HG03108 (cell line): ENCODE results near the gene COA6.

Experiments used
- ATAC-seq: cut with Tn5 transposase; IDR thresholded peaks from one replicate; pipeline ENCODE4 v1.9.1; 2021; ENCODE audit warnings: moderate library complexity; ENCODE audit not compliant: unreplicated experiment

COA6 gene

GRCh38 chr1:234408757-234409156, 35.5 kb downstream of the COA6 start:
- ATAC-seq = no peak

DNA sequence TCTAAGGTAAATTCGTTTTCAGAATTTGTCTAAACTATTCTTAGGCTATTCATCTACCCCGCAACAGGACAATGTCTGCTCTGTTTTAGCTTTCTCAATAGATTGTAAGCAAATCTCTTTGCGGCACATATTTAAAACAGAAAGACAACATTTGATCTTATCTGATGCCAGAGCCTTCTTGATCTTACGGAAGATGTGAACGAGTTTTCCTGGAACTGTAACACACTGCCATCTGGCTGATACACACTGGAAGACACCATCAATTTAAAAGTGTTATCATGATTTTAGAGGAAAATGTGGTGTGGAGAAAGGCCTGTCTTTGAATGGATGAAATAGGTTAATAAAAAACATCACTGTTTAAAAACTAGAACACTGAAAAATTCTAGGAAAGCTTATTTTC, 36.1 kb downstream of the COA6 start:
- ATAC-seq = no peak

DNA sequence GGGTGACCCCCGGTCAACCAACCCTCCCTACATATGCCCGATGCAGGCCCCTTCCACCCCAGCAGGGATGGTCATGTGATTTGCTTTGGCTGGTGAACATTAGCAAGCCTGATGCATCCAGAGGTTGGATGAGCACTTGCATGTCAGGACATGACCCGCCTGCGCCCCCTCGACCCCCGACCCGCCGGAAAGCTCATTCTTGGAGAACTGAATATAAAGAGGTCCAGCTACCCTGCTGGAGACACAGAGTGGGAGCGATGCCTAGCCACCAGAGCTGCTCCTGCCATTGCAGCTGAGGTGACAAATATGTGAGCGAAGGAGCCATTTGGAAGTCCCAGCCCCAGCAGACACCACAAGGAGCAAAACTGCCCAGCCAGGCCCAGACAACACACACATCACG, 39.6 kb downstream of the COA6 start:
- ATAC-seq = no peak

DNA sequence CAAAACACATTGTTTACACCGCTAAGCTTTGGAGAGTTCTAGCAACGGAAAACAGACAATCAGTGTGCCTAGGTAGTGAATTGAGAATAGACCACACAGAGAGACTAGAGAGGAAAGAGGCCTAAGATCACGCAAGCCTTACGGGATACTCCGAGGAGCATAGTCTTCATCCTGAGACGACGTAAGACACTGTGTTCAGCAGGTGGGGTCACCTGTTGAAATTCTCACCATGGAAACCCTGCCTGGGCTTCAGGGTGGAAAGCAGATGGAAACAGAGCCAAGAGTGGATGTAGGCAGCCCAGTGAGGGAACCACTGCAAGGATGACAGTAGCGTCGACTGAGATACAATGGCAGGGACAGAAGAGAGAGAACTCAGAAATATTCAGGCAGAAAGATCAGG, 40.2 kb downstream of the COA6 start:
- no peak for ATAC-seq

DNA sequence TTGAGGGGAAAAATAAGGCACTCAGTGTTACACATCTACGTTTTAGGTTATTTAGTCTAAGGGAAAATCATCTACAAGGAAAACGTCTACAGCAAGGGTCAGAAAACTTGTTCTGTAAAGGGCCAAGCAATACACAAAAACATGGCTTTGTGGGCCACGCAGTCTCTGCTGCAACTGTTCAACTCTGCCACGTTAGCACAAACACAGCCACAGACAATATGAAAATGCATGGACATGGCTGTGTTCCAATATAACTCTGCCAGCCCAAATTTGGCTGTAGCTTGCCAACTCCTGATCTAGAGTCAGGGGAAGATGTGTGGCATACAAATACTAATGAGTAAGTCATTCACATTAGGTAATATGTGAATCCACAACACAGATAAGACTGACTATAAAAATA, 40.7 kb downstream of the COA6 start:
- ATAC-seq = no peak

DNA sequence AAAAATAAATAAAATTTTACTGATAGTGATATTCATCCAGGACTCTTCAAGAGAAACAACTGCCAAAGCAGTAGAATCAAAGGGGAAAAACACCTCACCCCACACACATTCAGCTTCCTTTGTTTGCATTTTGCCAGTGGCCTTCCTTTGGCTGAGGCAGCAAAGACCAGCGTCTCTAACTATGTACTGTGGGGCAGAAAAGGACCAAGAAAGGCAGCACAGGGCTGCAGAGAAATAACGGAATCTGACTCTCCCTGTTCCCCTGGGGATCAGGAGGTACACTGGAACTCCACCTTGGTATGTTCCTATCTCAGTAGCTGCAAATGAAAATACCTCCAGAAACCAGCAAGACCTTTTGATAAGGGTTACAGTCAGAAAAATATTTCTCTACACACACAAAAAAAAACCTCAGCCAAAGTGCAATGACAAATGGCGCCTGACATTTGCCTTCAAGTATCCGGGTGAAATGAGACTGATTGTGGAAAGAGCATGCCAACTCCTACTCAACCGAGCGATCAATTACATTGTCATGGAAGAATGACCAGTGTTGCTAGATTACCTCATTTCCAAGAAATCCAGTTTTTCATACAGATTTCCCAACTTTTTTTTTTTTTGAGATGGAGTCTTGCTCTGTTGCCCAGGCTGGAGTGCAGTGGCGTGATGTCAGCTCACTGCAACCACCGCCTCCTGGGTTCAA, 54.8 kb downstream of the COA6 start:
- no peak for ATAC-seq

GRCh38 chr1:234429434-234429806, 56.2 kb downstream of the COA6 start:
- no peak for ATAC-seq

DNA sequence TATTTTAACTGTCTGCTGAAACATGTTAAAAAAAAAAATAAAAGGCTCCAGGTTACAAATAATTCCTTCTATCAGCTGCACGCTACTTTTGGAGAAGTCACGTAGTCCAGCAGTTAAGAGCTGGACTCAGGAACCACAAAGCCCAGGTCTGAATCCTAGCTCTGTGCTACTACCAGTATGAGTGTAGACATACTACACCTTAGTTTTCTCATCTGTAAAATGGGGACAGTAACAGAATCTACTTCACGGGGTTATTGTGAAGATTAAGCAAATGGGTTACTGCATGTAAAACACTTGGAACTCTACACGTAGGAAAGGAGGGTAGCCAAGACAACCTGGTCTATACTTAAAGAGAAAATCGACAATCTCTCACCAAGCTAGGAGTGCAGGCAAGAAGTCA, 57.4 kb downstream of the COA6 start:
- no peak for ATAC-seq

GRCh38 chr1:234431255-234431654, 58.0 kb downstream of the COA6 start:
- no peak for ATAC-seq

DNA sequence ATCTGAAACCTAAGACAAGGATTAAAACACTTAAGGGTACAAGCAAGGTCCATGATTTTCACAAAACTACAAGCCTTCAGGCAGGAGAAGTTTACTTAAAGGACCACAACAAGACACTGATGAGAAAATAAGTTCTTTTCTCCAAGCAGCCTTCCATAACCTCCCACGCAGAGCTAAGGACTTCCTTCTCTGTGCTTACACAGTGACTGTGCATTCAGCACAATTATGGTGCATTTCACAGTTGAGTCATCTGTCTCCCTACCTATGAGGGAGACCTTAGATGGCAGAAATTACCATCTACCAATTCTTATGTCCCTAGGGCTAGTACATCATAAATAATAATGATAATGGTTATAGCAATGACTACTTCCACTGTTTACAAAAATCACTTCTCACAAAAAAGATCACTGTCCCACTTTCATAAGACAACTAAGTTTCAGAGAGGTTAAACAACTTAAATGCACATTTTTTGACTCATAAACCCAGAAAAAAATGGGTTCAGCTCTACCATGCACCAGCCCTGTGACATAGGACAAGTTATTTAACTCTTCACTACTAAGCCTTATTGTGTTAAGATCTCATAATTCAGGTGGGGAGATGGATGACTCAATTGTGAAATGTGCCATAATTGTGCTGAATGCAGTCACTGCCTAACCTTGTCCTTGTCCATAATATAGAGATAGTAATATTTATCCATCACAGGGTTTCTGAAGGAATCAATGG, 60.5 kb downstream of the COA6 start:
- ATAC-seq = no peak
